PC-3 (cell line): Measurements from ENCODE around the gene CELSR2. TPM values are rescaled to one million over a fixed set of nuclear protein-coding genes. Genes with fewer than 3 reads are reported as not detected.

Source experiments
- ATAC-seq: fragments of 200-7000 bp; cut with Tn5 transposase; 2 replicates; pipeline ENCODE4 v1.9.1; 2020; ENCODE audit warnings: mild to moderate bottlenecking, moderate library complexity
- BruUV-seq: library from RNA; stranded (reverse); fragments of 400-500 nt; replicated peaks from 2 replicates; lab custom pipeline; 2021; lab: Mats Ljungman, UMichigan
- CTCF ChIA-PET: fragments of 300-600 bp; sonication (Branson Sonifier 250); formaldehyde crosslinking; loops from one replicate; lab custom pipeline; 2022; ENCODE audit warnings: antibody characterized with exemption; lab: Charles Lee
- POLR2A ChIA-PET: fragments of 300-600 bp; sonication (Branson Sonifier 250); formaldehyde crosslinking; loops from one replicate; lab custom pipeline; 2022; ENCODE audit warnings: antibody characterized with exemption; ENCODE audit not compliant: unreplicated experiment; lab: Charles Lee
- DNase-seq: peaks from one replicate; pipeline ENCODE4 v3.0.0-alpha.2; 2015
- H2AFZ ChIP-seq: fragments of 300-600 bp; sonication (generic); 2 replicates; pipeline ENCODE4 v1.6.0; 2016; ENCODE audit warnings: antibody characterized with exemption, low read length
- H3F3A ChIP-seq: fragments of 300-600 bp; sonication (generic); one replicate; pipeline ENCODE4 v1.6.0; 2017; ENCODE audit warnings: antibody characterized with exemption, low read length, control low read depth, mild to moderate bottlenecking; ENCODE audit not compliant: unreplicated experiment
- H3K27ac ChIP-seq: fragments of 300-600 bp; sonication (generic); 2 replicates; pipeline ENCODE4 v1.5.1; 2016; ENCODE audit warnings: mild to moderate bottlenecking, low read length
- H3K27me3 ChIP-seq: fragments of 300-600 bp; sonication (generic); 2 replicates; pipeline ENCODE4 v1.6.1; 2016; ENCODE audit warnings: low read length, mixed read lengths
- H3K36me3 ChIP-seq: fragments of 300-600 bp; sonication (generic); 2 replicates; pipeline ENCODE4 v1.6.1; 2016; ENCODE audit warnings: low read depth, mixed run types, low read length, mixed read lengths
- H3K4me1 ChIP-seq: fragments of 300-600 bp; sonication (generic); 2 replicates; pipeline ENCODE4 v1.5.1; 2016; ENCODE audit warnings: low read length; ENCODE audit not compliant: insufficient read depth
- H3K4me2 ChIP-seq: fragments of 300-600 bp; sonication (generic); 2 replicates; pipeline ENCODE4 v1.6.0; 2016; ENCODE audit warnings: low read length
- H3K4me3 ChIP-seq: fragments of 300-600 bp; sonication (generic); 2 replicates; pipeline ENCODE4 v1.5.1; 2016; ENCODE audit warnings: mild to moderate bottlenecking, low read length, mixed read lengths
- H3K79me2 ChIP-seq: fragments of 300-600 bp; sonication (generic); 2 replicates; pipeline ENCODE4 v1.6.1; 2017; ENCODE audit warnings: low read length, mixed read lengths
- H3K9ac ChIP-seq: fragments of 300-600 bp; sonication (generic); 2 replicates; pipeline ENCODE4 v1.6.0; 2016; ENCODE audit warnings: mild to moderate bottlenecking, low read length
- H3K9me2 ChIP-seq: fragments of 300-600 bp; sonication (generic); replicated peaks from 2 replicates; pipeline ENCODE4 v1.6.1; 2016; ENCODE audit warnings: mixed run types, low read length, mixed read lengths
- H3K9me3 ChIP-seq: fragments of 300-600 bp; sonication (generic); 2 replicates; pipeline ENCODE4 v1.6.1; 2016; ENCODE audit warnings: low read length, mixed read lengths
- H4K20me1 ChIP-seq: fragments of 300-600 bp; sonication (generic); 2 replicates; pipeline ENCODE4 v1.6.1; 2016; ENCODE audit warnings: low read length, mixed read lengths
- CTCF ChIP-seq: fragments of 300-600 bp; sonication (generic); conservative IDR thresholded peaks from 2 replicates; pipeline ENCODE4 v1.5.1; 2017; ENCODE audit warnings: antibody characterized with exemption, low read depth, mild to moderate bottlenecking, low read length
- EZH2 ChIP-seq: fragments of 300-600 bp; sonication (generic); IDR thresholded peaks from one replicate; pipeline ENCODE4 v1.6.1; 2017; ENCODE audit warnings: antibody characterized with exemption, mild to moderate bottlenecking, low read length; ENCODE audit not compliant: unreplicated experiment
- EZH2phosphoT487 ChIP-seq: fragments of 300-600 bp; sonication (generic); IDR thresholded peaks from 2 replicates; pipeline ENCODE4 v1.6.1; 2018; ENCODE audit warnings: mild to moderate bottlenecking, antibody characterized with exemption, low read length, borderline replicate concordance
- intact Hi-C: fragments of 100-400 bp; cut with micrococcal nuclease; formaldehyde crosslinking; loops from 2 replicates; pipeline ENCODE4 v1.9.0; 2023
- total RNA-seq: library from RNA; depleted of rRNA; stranded (reverse); fragments of >200 nt; gene quantifications from 2 replicates; pipeline ENCODE4 v1.2.3, GENCODE V29; 2014

Gene CELSR2
- total RNA-seq, 1 experiment from 2014 or later = 3.6 TPM

GRCh38 chr1:109306832-109307273 lies 57.5 kb downstream of the CELSR2 start, which contains the start of gene MYBPHL:
Gene MYBPHL (minus strand): TSS chr1:109307011. CDS start chr1:109306991, 20 bp downstream.
- Histone ChIP-seq H3K36me3 (no peaks in the 10 kb centered on the region), H3K9ac (no peak within 1 kb of the TSS), H2AFZ (no peak within 1 kb of the TSS), H3K27ac (no peak within 1 kb of the TSS), H3K9me2 (no peaks in the 10 kb centered on the region), H4K20me1 (no peaks in the 10 kb centered on the region), H3K4me3 (no peak within 1 kb of the TSS), H3K4me1 (no peaks in the 10 kb centered on the region), H3K4me2 (no peak within 1 kb of the TSS), H3K9me3 (no peaks in the 10 kb centered on the region), H3K27me3 (no peaks in the 10 kb centered on the region), H3K79me2 (no peaks in the 10 kb centered on the region), H3F3A (no peaks in the 10 kb centered on the region)
- ChIA-PET POLR2A (no interaction called here), CTCF (no interaction called here)
- DNase-seq (no peak), ATAC-seq (no peak)
- intact Hi-C loops = no loop called here
- no TSS peak for BruUV-seq
- no peak for TF ChIP-seq EZH2
- no peak for TF ChIP-seq CTCF
- no peak for TF ChIP-seq EZH2phosphoT487

- ATAC-seq = no peak; the same call in 1 of the 2 replicates
- no peaks in the 10 kb centered on the region for H4K20me1 ChIP-seq
- no peaks in the 10 kb centered on the region for H3K9me3 ChIP-seq
- no TSS peak for BruUV-seq
- ChIA-PET POLR2A (no interaction called here), CTCF (no interaction called here)
- no peak for DNase-seq
- H3K9ac ChIP-seq = no peak overlapping the region
- no peak overlapping the region for H3K27ac ChIP-seq
- TF ChIP-seq CTCF (no peak), EZH2phosphoT487 (no peak), EZH2 (no peak)
- no peak overlapping the region for H3K4me2 ChIP-seq
- H2AFZ ChIP-seq = no peak overlapping the region
- no peaks in the 10 kb centered on the region for H3K79me2 ChIP-seq
- no peaks in the 10 kb centered on the region for H3K4me1 ChIP-seq
- no peaks in the 10 kb centered on the region for H3K36me3 ChIP-seq
- no peaks in the 10 kb centered on the region for H3K9me2 ChIP-seq
- H3K4me3 ChIP-seq = no peak overlapping the region
- no peaks in the 10 kb centered on the region for H3K27me3 ChIP-seq
- intact Hi-C loops = no loop called here
- H3F3A ChIP-seq = no peaks in the 10 kb centered on the region
These were observed 58.1 kb downstream of the CELSR2 start for GRCh38 chr1:109307274-109308021.

- intact Hi-C loops = no loop called here
- CTCF ChIA-PET = no interaction called here
These were observed 60.0 kb downstream of the CELSR2 start for GRCh38 chr1:109309347-109309746.

More at GRCh38 chr1:109309347-109309746, 60.0 kb downstream of the CELSR2 start:
- H3K27me3 ChIP-seq = no peaks in the 10 kb centered on the region
- H3K9me2 ChIP-seq = no peaks in the 10 kb centered on the region
- no peak overlapping the region for H2AFZ ChIP-seq
- no peak overlapping the region for H3K27ac ChIP-seq
- H3K4me2 ChIP-seq = no peak overlapping the region
- H3K79me2 ChIP-seq = no peaks in the 10 kb centered on the region
- H3K9ac ChIP-seq = no peak overlapping the region
- DNase-seq = no peak
- H3F3A ChIP-seq = no peaks in the 10 kb centered on the region
- no peaks in the 10 kb centered on the region for H3K36me3 ChIP-seq
- H4K20me1 ChIP-seq = no peaks in the 10 kb centered on the region
- H3K4me3 ChIP-seq = no peak overlapping the region
- POLR2A ChIA-PET = no interaction called here
- no peaks in the 10 kb centered on the region for H3K4me1 ChIP-seq
- no peak for TF ChIP-seq EZH2phosphoT487
- TF ChIP-seq CTCF = no peak
- no peak for TF ChIP-seq EZH2
- no peak for ATAC-seq
- H3K9me3 ChIP-seq = no peaks in the 10 kb centered on the region
- BruUV-seq = no TSS peak
